CD8-positive, alpha-beta memory T cell (primary cell): ENCODE results near the gene RABGGTA. TPM values are rescaled to one million over a fixed set of nuclear protein-coding genes. Genes with fewer than 3 reads are reported as not detected.

Experiments
- CTCF ChIA-PET: fragments of 350-600 bp; sonication (Branson Sonifier 250); formaldehyde crosslinking; loops from one replicate; lab custom pipeline; 2021; ENCODE audit warnings: antibody characterized with exemption; lab: Charles Lee
- POLR2A ChIA-PET: fragments of 350-600 bp; sonication (Branson Sonifier 250); formaldehyde crosslinking; loops from one replicate; lab custom pipeline; 2021; ENCODE audit warnings: antibody characterized with exemption; lab: Charles Lee
- DNase-seq, 5 donors: peaks; one replicate each; pipeline versions ENCODE4 v3.0.0 to v3.0.0-alpha.2; 2020 to 2022; ENCODE audit warnings: mixed read lengths in 1 of 5
- H3K27ac ChIP-seq: one replicate; pipeline ENCODE4 v1.7.0; 2013; ENCODE audit warnings: low read depth, mild to moderate bottlenecking, low read length, moderate library complexity
- H3K27me3 ChIP-seq: 2 replicates; pipeline ENCODE4 v1.7.0; 2013; ENCODE audit warnings: low read length, mild to moderate bottlenecking; ENCODE audit not compliant: insufficient read depth, poor library complexity, severe bottlenecking
- H3K36me3 ChIP-seq: 2 replicates; pipeline ENCODE4 v1.7.0; 2013; ENCODE audit warnings: mild to moderate bottlenecking, low read length, moderate library complexity; ENCODE audit not compliant: insufficient read depth
- H3K4me1 ChIP-seq: 2 replicates; pipeline ENCODE4 v1.7.0; 2013; ENCODE audit warnings: mild to moderate bottlenecking, low read length, moderate library complexity; ENCODE audit not compliant: insufficient read depth
- H3K4me3 ChIP-seq: 2 replicates; pipeline ENCODE4 v1.7.0; 2013; ENCODE audit warnings: mild to moderate bottlenecking, low read length
- H3K9me3 ChIP-seq: 2 replicates; pipeline ENCODE4 v1.7.0; 2013; ENCODE audit warnings: mild to moderate bottlenecking, low read length
- H3K27ac Mint-ChIP-seq, 8 donors: one replicate each; pipeline ENCODE4 v1.8.0; 2020 to 2021; ENCODE audit warnings: mixed read lengths in 8 of 8, mild to moderate bottlenecking in 6 of 8, inconsistent platforms in 3 of 8, moderate library complexity in 3 of 8
- H3K27me3 Mint-ChIP-seq, 2 donors: one replicate each; pipeline ENCODE4 v1.8.0; 2020 to 2021; ENCODE audit warnings: mixed read lengths in 2 of 2, mild to moderate bottlenecking in 1 of 2, moderate library complexity in 1 of 2
- H3K36me3 Mint-ChIP-seq, 3 donors: one replicate each; pipeline ENCODE4 v1.8.0; 2020 to 2021; ENCODE audit warnings: mixed read lengths in 3 of 3, inconsistent platforms in 1 of 3, mild to moderate bottlenecking in 1 of 3
- H3K4me1 Mint-ChIP-seq, 3 donors: one replicate each; pipeline ENCODE4 v1.8.0; 2020 to 2021; ENCODE audit warnings: mixed read lengths in 3 of 3, inconsistent platforms in 1 of 3, mild to moderate bottlenecking in 1 of 3
- H3K4me3 Mint-ChIP-seq, 7 donors: one replicate each; pipeline ENCODE4 v1.8.0; 2020 to 2021; ENCODE audit warnings: mixed read lengths in 7 of 7, mild to moderate bottlenecking in 6 of 7, moderate library complexity in 4 of 7, inconsistent platforms in 2 of 7
- H3K9me3 Mint-ChIP-seq, 5 donors: one replicate each; pipeline ENCODE4 v1.8.0; 2020 to 2022; ENCODE audit warnings: mixed read lengths in 5 of 5, mild to moderate bottlenecking in 3 of 5, moderate library complexity in 2 of 5, inconsistent platforms in 1 of 5
- polyA plus RNA-seq: library from polyadenylated mRNA; unstranded; fragments of 300-500 nt; fragmentation: Illumina TruSeq; gene quantifications from one replicate; pipeline ENCODE4 v1.2.3, GENCODE V29; 2021
- total RNA-seq, 2 experiments: library from RNA; stranded (reverse); gene quantifications; one replicate each; pipeline ENCODE4 v1.2.3, GENCODE V29; 2021

Gene RABGGTA, protein sequence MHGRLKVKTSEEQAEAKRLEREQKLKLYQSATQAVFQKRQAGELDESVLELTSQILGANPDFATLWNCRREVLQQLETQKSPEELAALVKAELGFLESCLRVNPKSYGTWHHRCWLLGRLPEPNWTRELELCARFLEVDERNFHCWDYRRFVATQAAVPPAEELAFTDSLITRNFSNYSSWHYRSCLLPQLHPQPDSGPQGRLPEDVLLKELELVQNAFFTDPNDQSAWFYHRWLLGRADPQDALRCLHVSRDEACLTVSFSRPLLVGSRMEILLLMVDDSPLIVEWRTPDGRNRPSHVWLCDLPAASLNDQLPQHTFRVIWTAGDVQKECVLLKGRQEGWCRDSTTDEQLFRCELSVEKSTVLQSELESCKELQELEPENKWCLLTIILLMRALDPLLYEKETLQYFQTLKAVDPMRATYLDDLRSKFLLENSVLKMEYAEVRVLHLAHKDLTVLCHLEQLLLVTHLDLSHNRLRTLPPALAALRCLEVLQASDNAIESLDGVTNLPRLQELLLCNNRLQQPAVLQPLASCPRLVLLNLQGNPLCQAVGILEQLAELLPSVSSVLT
- total RNA-seq (10 to 100 TPM; 41.0 to 41.8 TPM), polyA plus RNA-seq (37.7 TPM)

GRCh38 chr14:24271134-24271833 lies at the start of gene RABGGTA:
Gene RABGGTA (minus strand): TSS chr14:24271597. CDS start chr14:24271115, 482 bp downstream.
- peak within 1 kb of the TSS; percentile 96 to 99 (median 98) for H3K27ac Mint-ChIP-seq
- POLR2A ChIA-PET, result interaction anchor here (0.5 to 2.8 kb wide), 15 partner anchors 9 to 264 kb away, joined by 3 to 28 read pairs (median 4); partner anchors contain the start of genes CBLN3, CHMP4A, DCAF11 and KHNYN
- peak within 1 kb of the TSS; percentile 63 for H3K4me3 ChIP-seq

DNA sequence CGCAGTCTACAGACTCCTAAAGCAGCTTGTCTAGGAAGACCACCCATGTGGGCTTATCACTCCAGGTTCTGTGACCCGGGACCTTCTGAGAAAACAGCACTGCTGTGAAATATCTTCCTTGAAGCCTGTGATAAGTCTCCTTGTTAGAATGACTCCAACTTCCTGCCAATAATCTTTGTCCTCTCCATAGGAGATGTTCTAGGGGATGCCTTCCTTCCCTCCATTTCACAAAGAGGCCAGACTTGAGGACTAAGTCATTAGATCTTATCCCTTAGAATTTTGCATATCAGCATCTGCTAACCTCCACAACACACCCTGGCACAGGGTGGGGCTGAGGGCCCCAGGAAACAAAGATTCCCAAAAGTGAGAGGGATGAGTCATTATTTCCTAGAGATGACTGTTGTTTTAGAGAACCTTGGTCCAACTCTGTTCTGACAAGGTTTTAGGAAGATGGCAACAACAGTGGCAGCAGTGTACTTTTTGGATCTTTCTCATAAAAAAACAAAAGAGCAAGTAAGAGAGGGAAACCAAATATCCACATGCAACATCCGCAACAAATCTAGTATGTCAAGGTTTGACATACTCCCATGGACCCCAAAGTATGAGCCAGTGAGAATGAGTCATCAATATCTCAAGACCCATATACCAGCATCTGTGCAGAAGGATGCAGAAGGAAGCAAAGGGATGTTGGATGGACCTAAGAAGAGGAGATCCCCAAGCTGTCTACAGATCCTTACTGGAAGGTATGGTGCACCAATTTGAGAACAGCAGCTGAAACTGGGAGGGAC lies 45.9 kb upstream of the RABGGTA start:
- ChIA-PET CTCF (interaction anchor here (0.7 to 1.9 kb wide), 4 partner anchors 9 to 20 kb away, joined by 3 to 6 read pairs (median 4); partner anchors contain the start of gene CIDEB), POLR2A (no interaction called here)
- H3K4me1 Mint-ChIP-seq, result peaks cover 36 to 41% (median 39%) of the 10 kb centered on the region in 3 donors
- no peak overlapping the region for H3K4me3 Mint-ChIP-seq
- Histone ChIP-seq H3K27me3 (no peaks in the 10 kb centered on the region), H3K4me1 (peaks cover 31% of the 10 kb centered on the region), H3K4me3 (no peak overlapping the region), H3K27ac (no peak overlapping the region), H3K9me3 (no peaks in the 10 kb centered on the region), H3K36me3 (no peaks in the 10 kb centered on the region)
- peaks cover 2 to 5% of the 10 kb centered on the region in 2 donors for H3K27me3 Mint-ChIP-seq
- peaks cover 0 to 2% (median 0%) of the 10 kb centered on the region in 3 donors for H3K36me3 Mint-ChIP-seq
- H3K9me3 Mint-ChIP-seq, result no peaks in the 10 kb centered on the region
- no peak for DNase-seq
- peak overlapping the region in 4 of 8 donors; percentile 40 to 71 (median 63) for H3K27ac Mint-ChIP-seq

More at GRCh38 chr14:24271134-24271833, at the start of gene RABGGTA:
- DNase-seq, result peak; percentile 87 to 98 (median 96)
- peak within 1 kb of the TSS; percentile 86 for H3K27ac ChIP-seq
- H3K9me3 Mint-ChIP-seq, result no peaks in the 10 kb centered on the region
- no peaks in the 10 kb centered on the region for H3K27me3 ChIP-seq
- peaks cover 0 to 5% of the 10 kb centered on the region in 2 donors for H3K27me3 Mint-ChIP-seq
- H3K4me1 ChIP-seq, result peaks cover 30% of the 10 kb centered on the region
- H3K36me3 ChIP-seq, result peaks cover 19% of the 10 kb centered on the region
- CTCF ChIA-PET, result interaction anchor here (0.7 to 5.4 kb wide), 20 partner anchors 9 to 160 kb away, joined by 3 to 94 read pairs (median 6); partner anchors contain the start of genes CHMP4A, CIDEB, DHRS1 and EMC9
- H3K4me3 Mint-ChIP-seq, result peak within 1 kb of the TSS; percentile 88 to 93 (median 92)
- H3K4me1 Mint-ChIP-seq, result peaks cover 37 to 44% (median 41%) of the 10 kb centered on the region in 3 donors
- peaks cover 7 to 39% (median 9%) of the 10 kb centered on the region in 3 donors for H3K36me3 Mint-ChIP-seq
- no peaks in the 10 kb centered on the region for H3K9me3 ChIP-seq

GRCh38 chr14:24316597-24316950 lies 45.2 kb upstream of the RABGGTA start:
- H3K36me3 ChIP-seq, result no peaks in the 10 kb centered on the region
- ChIA-PET CTCF (interaction anchor here (0.7 to 1.3 kb wide), 2 partner anchors 8 to 17 kb away, joined by 3 to 4 read pairs; no protein-coding TSS in a partner anchor), POLR2A (no interaction called here)
- Mint-ChIP-seq H3K4me3 (no peak overlapping the region), H3K27ac (no peak overlapping the region), H3K9me3 (no peaks in the 10 kb centered on the region), H3K4me1 (peaks cover 43 to 48% (median 47%) of the 10 kb centered on the region in 3 donors), H3K27me3 (peaks cover 2 to 5% of the 10 kb centered on the region in 2 donors), H3K36me3 (peaks cover 0 to 2% (median 2%) of the 10 kb centered on the region in 3 donors)
- H3K9me3 ChIP-seq, result no peaks in the 10 kb centered on the region
- no peak overlapping the region for H3K27ac ChIP-seq
- DNase-seq, result no peak
- no peak overlapping the region for H3K4me3 ChIP-seq
- peaks cover 38% of the 10 kb centered on the region for H3K4me1 ChIP-seq
- no peaks in the 10 kb centered on the region for H3K27me3 ChIP-seq

DNA sequence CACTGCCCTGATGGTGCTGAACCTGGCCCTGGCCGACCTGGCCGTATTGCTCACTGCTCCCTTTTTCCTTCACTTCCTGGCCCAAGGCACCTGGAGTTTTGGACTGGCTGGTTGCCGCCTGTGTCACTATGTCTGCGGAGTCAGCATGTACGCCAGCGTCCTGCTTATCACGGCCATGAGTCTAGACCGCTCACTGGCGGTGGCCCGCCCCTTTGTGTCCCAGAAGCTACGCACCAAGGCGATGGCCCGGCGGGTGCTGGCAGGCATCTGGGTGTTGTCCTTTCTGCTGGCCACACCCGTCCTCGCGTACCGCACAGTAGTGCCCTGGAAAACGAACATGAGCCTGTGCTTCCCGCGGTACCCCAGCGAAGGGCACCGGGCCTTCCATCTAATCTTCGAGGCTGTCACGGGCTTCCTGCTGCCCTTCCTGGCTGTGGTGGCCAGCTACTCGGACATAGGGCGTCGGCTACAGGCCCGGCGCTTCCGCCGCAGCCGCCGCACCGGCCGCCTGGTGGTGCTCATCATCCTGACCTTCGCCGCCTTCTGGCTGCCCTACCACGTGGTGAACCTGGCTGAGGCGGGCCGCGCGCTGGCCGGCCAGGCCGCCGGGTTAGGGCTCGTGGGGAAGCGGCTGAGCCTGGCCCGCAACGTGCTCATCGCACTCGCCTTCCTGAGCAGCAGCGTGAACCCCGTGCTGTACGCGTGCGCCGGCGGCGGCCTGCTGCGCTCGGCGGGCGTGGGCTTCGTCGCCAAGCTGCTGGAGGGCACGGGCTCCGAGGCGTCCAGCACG lies 44.6 kb upstream of the RABGGTA start:
- Histone ChIP-seq H3K9me3 (no peaks in the 10 kb centered on the region), H3K27me3 (no peaks in the 10 kb centered on the region), H3K27ac (no peak overlapping the region), H3K4me1 (peaks cover 41% of the 10 kb centered on the region), H3K36me3 (no peaks in the 10 kb centered on the region), H3K4me3 (no peak overlapping the region)
- CTCF ChIA-PET, result interaction anchor here (1.3 to 17.7 kb wide), 2 partner anchors 12 to 17 kb away, joined by 4 to 265 read pairs; partner anchors contain the start of gene ADCY4
- H3K4me3 Mint-ChIP-seq, result peak overlapping the region in 3 of 7 donors; percentile 28 to 66 (median 61)
- H3K36me3 Mint-ChIP-seq, result peaks cover 0 to 2% (median 2%) of the 10 kb centered on the region in 3 donors
- H3K4me1 Mint-ChIP-seq, result peaks cover 45 to 51% (median 49%) of the 10 kb centered on the region in 3 donors
- H3K27me3 Mint-ChIP-seq, result peaks cover 2 to 5% of the 10 kb centered on the region in 2 donors
- H3K27ac Mint-ChIP-seq, result peak overlapping the region in 5 of 8 donors; percentile 47 to 89 (median 52)
- no peak for DNase-seq
- no peaks in the 10 kb centered on the region for H3K9me3 Mint-ChIP-seq
- POLR2A ChIA-PET, result no interaction called here

GRCh38 chr14:24315243-24315806 lies 43.9 kb upstream of the RABGGTA start:
- peak overlapping the region in 4 of 7 donors; percentile 61 to 88 (median 76) for H3K4me3 Mint-ChIP-seq
- no peaks in the 10 kb centered on the region for H3K9me3 Mint-ChIP-seq
- DNase-seq, result no peak
- H3K9me3 ChIP-seq, result no peaks in the 10 kb centered on the region
- peaks cover 0 to 2% (median 2%) of the 10 kb centered on the region in 3 donors for H3K36me3 Mint-ChIP-seq
- H3K27ac ChIP-seq, result no peak overlapping the region
- POLR2A ChIA-PET, result no interaction called here
- H3K4me1 Mint-ChIP-seq, result peaks cover 47 to 54% (median 51%) of the 10 kb centered on the region in 3 donors
- no peak overlapping the region for H3K4me3 ChIP-seq
- no peaks in the 10 kb centered on the region for H3K36me3 ChIP-seq
- CTCF ChIA-PET, result interaction anchor here (17.7 kb wide), 1 partner anchor 13 kb away, joined by 265 read pairs; the partner anchor contains the start of gene ADCY4
- peak overlapping the region in 6 of 8 donors; percentile 51 to 97 (median 90) for H3K27ac Mint-ChIP-seq
- peaks cover 2 to 4% of the 10 kb centered on the region in 2 donors for H3K27me3 Mint-ChIP-seq
- no peaks in the 10 kb centered on the region for H3K27me3 ChIP-seq
- H3K4me1 ChIP-seq, result peaks cover 43% of the 10 kb centered on the region

DNA sequence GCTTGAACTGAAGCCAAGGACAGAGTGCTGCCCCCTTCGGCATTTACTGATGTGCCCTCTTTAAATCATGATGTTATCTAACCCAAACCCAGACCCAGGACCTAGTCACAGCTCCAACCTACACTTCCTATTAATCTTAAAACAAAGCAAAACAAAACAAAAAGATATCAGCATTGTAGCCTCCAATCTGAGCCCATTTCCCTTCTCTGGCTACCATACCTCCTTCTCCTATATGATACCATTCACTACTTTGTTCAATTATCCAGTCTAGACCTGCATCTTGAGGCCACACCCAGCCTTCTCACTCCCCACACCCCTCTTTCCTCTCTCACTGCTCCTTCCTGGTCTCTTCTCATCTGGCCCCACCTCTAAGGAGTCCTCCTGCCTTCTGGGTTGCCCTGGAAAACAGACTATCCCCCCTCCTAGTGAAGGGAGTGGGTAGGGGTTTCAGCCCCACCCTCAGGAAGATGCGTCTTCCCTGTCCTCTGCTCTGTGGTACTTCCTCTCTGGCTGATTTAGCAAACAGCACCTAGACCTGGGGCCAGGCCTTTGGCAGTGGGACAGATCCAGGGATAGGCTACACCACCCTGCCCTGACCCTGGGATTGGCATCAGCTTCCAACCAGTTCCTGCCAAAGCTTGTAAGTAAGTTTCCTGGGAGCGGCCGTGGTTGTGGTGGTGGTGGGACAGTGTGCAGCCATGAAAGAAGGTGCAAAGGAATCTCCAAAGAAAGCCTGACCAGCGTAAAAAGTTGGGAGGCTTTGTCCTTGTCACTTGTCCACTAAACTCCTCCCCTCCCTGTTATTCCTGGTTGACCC lies 43.2 kb upstream of the RABGGTA start:
- peaks cover 0 to 2% (median 2%) of the 10 kb centered on the region in 3 donors for H3K36me3 Mint-ChIP-seq
- Histone ChIP-seq H3K9me3 (no peaks in the 10 kb centered on the region), H3K27me3 (no peaks in the 10 kb centered on the region), H3K36me3 (no peaks in the 10 kb centered on the region), H3K4me3 (peak overlapping the region; percentile 33), H3K27ac (no peak overlapping the region), H3K4me1 (peaks cover 51% of the 10 kb centered on the region)
- H3K27ac Mint-ChIP-seq, result peak overlapping the region; percentile 89 to 99 (median 93)
- peaks cover 0 to 2% of the 10 kb centered on the region in 2 donors for H3K27me3 Mint-ChIP-seq
- H3K4me1 Mint-ChIP-seq, result peaks cover 55 to 61% (median 57%) of the 10 kb centered on the region in 3 donors
- H3K4me3 Mint-ChIP-seq, result peak overlapping the region in 6 of 7 donors; percentile 65 to 89 (median 86)
- ChIA-PET POLR2A (interaction anchor here (1.0 to 1.7 kb wide), 2 partner anchors 14 to 128 kb away, joined by 3 to 5 read pairs; partner anchors contain the start of genes NOP9 and SDR39U1), CTCF (interaction anchor here (17.7 kb wide), 1 partner anchor 14 kb away, joined by 265 read pairs; the partner anchor contains the start of gene ADCY4)
- no peak for DNase-seq
- H3K9me3 Mint-ChIP-seq, result no peaks in the 10 kb centered on the region
